Gastrocnemius medialis (tissue), 4 donors: Measurements from ENCODE around the gene ZNF335. TPM values are rescaled to one million over a fixed set of nuclear protein-coding genes. Genes with fewer than 3 reads are reported as not detected.

Experiments used
- ATAC-seq, 2 donors: fragments of 150-250 bp; one replicate each; pipeline ENCODE4 v1.9.1; 2016
- DNase-seq, 2 donors: peaks; one replicate each; pipeline ENCODE4 v3.0.0-alpha.2; 2019
- H3K27ac ChIP-seq, 4 donors: fragments of 200-600 bp; sonication (generic); 1 replicate in 1 of 4; 2 replicates in 3 of 4; pipeline ENCODE4 v1.5.1; 2016 to 2018; ENCODE audit warnings: mild to moderate bottlenecking in 2 of 4, moderate library complexity in 1 of 4
- H3K27me3 ChIP-seq, 3 donors: fragments of 200-600 bp; sonication (generic) in 2 of 3; 1 replicate in 1 of 3; 2 replicates in 2 of 3; pipeline versions ENCODE4 v1.5.1 to v1.6.0; 2016 to 2019; ENCODE audit warnings: mild to moderate bottlenecking in 1 of 3, moderate library complexity in 1 of 3
- H3K36me3 ChIP-seq, 2 donors: fragments of 200-600 bp; sonication (generic) in 1 of 2; one replicate each; pipeline ENCODE4 v1.5.1; 2017 to 2018
- H3K4me1 ChIP-seq, 2 donors: fragments of 200-600 bp; sonication (generic) in 1 of 2; one replicate each; pipeline ENCODE4 v1.5.1; 2016 to 2017; ENCODE audit warnings: mild to moderate bottlenecking in 2 of 2
- H3K4me3 ChIP-seq, 4 donors: fragments of 200-600 bp; sonication (generic) in 3 of 4; 1 replicate in 1 of 4; 2 replicates in 3 of 4; pipeline ENCODE4 v1.5.1; 2016 to 2019; ENCODE audit warnings: mild to moderate bottlenecking in 2 of 4
- H3K9me3 ChIP-seq, 3 donors: fragments of 200-600 bp; sonication (generic) in 2 of 3; 1 replicate in 1 of 3; 2 replicates in 2 of 3; pipeline ENCODE4 v1.5.1; 2016 to 2019
- CTCF ChIP-seq, 5 experiments: fragments of 450-650 bp in 3 of 5; fragments of 200-600 bp in 2 of 5; sonication (generic) in 2 of 5; IDR thresholded peaks in 4 of 5; conservative IDR thresholded peaks in 1 of 5; 1 replicate in 4 of 5; 2 replicates in 1 of 5; pipeline ENCODE4 v1.5.1; 2016 to 2019; ENCODE audit warnings: antibody characterized with exemption in 5 of 5, mild to moderate bottlenecking in 3 of 5, moderate library complexity in 3 of 5
- POLR2A ChIP-seq, 2 donors: fragments of 450-650 bp; IDR thresholded peaks; one replicate each; pipeline ENCODE4 v1.6.1; 2017; ENCODE audit warnings: antibody characterized with exemption in 2 of 2, mild to moderate bottlenecking in 2 of 2, moderate library complexity in 2 of 2
- in situ Hi-C, 4 donors: fragments of 200-750 bp; cut with MboI; loops; one replicate each; pipeline versions ENCODE4 v1.15.0 to v1.8.0; 2017; ENCODE audit warnings: low sequenced_read_pairs in 4 of 4
- intact Hi-C: fragments of 100-400 bp; cut with DNase I; formaldehyde crosslinking; loops from one replicate; pipeline ENCODE4 v1.15.1; 2023; ENCODE audit warnings: low total_unique reads
- total RNA-seq, 4 donors: library from RNA; depleted of rRNA; stranded (reverse); fragments of >200 nt; gene quantifications; one replicate each; pipeline versions ENCODE4 v1.1.0 to v1.2.3, GENCODE V29; 2016

ZNF335 gene
- total RNA-seq, 4 donors from 2014 or later = 8.3 to 19.1 (median 12.7) TPM

GRCh38 chr20:45949542-45950329, 22.3 kb downstream of the ZNF335 start:
- Histone ChIP-seq H3K36me3 (peaks cover 0 to 85% of the 10 kb centered on the region in 2 donors), H3K27me3 (no peaks in the 10 kb centered on the region), H3K27ac (peak overlapping the region; percentile 86 to 96 (median 92)), H3K4me1 (peaks cover 10 to 24% of the 10 kb centered on the region in 2 donors), H3K4me3 (no peak overlapping the region), H3K9me3 (no peaks in the 10 kb centered on the region)
- in situ Hi-C loops = loop anchor here in 2 of 4 donors (10.0 to 25.0 kb wide), 2 partner anchors 125 to 137 kb away; partner anchors contain the start of genes TNNC2 (in 1 of the 2) and UBE2C (in 1 of the 2)
- no peak for ATAC-seq
- TF ChIP-seq CTCF (IDR thresholded peaks at IDR 0.05 in 4 of 5, conservative IDR thresholded peaks at IDR 0.05 in 1 of 5) = no peak
- TF ChIP-seq POLR2A (IDR thresholded peaks at IDR 0.05) = no peak
- intact Hi-C loops = loop anchor here (2.0 kb wide), 1 partner anchor 17 kb away; no protein-coding TSS in a partner anchor
- no peak for DNase-seq

GRCh38 chr20:45948742-45949541, 23.1 kb downstream of the ZNF335 start:
- DNase-seq = no peak
- Histone ChIP-seq H3K27me3 (no peaks in the 10 kb centered on the region), H3K4me1 (peaks cover 15 to 29% of the 10 kb centered on the region in 2 donors), H3K27ac (peak overlapping the region; percentile 86 to 96 (median 92)), H3K9me3 (no peaks in the 10 kb centered on the region), H3K36me3 (peaks cover 0 to 82% of the 10 kb centered on the region in 2 donors), H3K4me3 (no peak overlapping the region)
- ATAC-seq = no peak
- intact Hi-C loops (loop anchor here (2.0 kb wide), 1 partner anchor 18 kb away; no protein-coding TSS in a partner anchor), in situ Hi-C loops (loop anchor here in 1 of 4 donors (10.0 kb wide), 1 partner anchor 124 kb away; the partner anchor contains the start of gene TNNC2)
- TF ChIP-seq CTCF (IDR thresholded peaks at IDR 0.05 in 4 of 5, conservative IDR thresholded peaks at IDR 0.05 in 1 of 5) = no peak
- TF ChIP-seq POLR2A (IDR thresholded peaks at IDR 0.05) = no peak

- ATAC-seq (no peak), DNase-seq (no peak)
- H3K27me3 ChIP-seq = no peaks in the 10 kb centered on the region
- H3K9me3 ChIP-seq = no peaks in the 10 kb centered on the region
- in situ Hi-C loops = loop anchor here in 1 of 4 donors (10.0 kb wide), 1 partner anchor 123 kb away; the partner anchor contains the start of gene TNNC2
- TF ChIP-seq CTCF (IDR thresholded peaks at IDR 0.05 in 4 of 5, conservative IDR thresholded peaks at IDR 0.05 in 1 of 5) (no peak), POLR2A (IDR thresholded peaks at IDR 0.05) (no peak)
- no peak overlapping the region for H3K4me3 ChIP-seq
- H3K27ac ChIP-seq = peak overlapping the region; percentile 86 to 96 (median 92)
- H3K36me3 ChIP-seq = peaks cover 0 to 82% of the 10 kb centered on the region in 2 donors
- H3K4me1 ChIP-seq = peaks cover 15 to 35% of the 10 kb centered on the region in 2 donors
- intact Hi-C loops = loop anchor here (2.0 kb wide), 1 partner anchor 19 kb away; no protein-coding TSS in a partner anchor
Measured at GRCh38 chr20:45948261-45948733, 23.7 kb downstream of the ZNF335 start.

- H3K27me3 ChIP-seq = no peaks in the 10 kb centered on the region
- DNase-seq (no peak), ATAC-seq (no peak)
- H3K9me3 ChIP-seq = no peaks in the 10 kb centered on the region
- peaks cover 0 to 82% of the 10 kb centered on the region in 2 donors for H3K36me3 ChIP-seq
- no peak for TF ChIP-seq CTCF (IDR thresholded peaks at IDR 0.05 in 4 of 5, conservative IDR thresholded peaks at IDR 0.05 in 1 of 5)
- no peak for TF ChIP-seq POLR2A (IDR thresholded peaks at IDR 0.05)
- peak overlapping the region; percentile 86 to 96 (median 92) for H3K27ac ChIP-seq
- peaks cover 15 to 35% of the 10 kb centered on the region in 2 donors for H3K4me1 ChIP-seq
- in situ Hi-C loops (loop anchor here in 1 of 4 donors (10.0 kb wide), 1 partner anchor 122 kb away; the partner anchor contains the start of gene TNNC2), intact Hi-C loops (no loop called here)
- H3K4me3 ChIP-seq = no peak overlapping the region
Measured at GRCh38 chr20:45947110-45947866, 24.7 kb downstream of the ZNF335 start.
